RWPE2 (cell line): ENCODE results near the gene RBM47.
A peak's percentile ranks its signal among the peaks of the same experiment; 100 is the strongest.

ENCODE experiments used
- ATAC-seq: fragments of 200-7000 bp; cut with Tn5 transposase; 3 replicates; pipeline ENCODE4 v1.9.1; 2021; ENCODE audit warnings: low read depth
- DNase-seq: peaks from one replicate; pipeline ENCODE4 v3.0.0-alpha.2; 2020; ENCODE audit warnings: low spot score
- H3K27ac ChIP-seq: fragments of 450-650 bp; 2 replicates; pipeline ENCODE4 v1.5.1; 2017; ENCODE audit warnings: mild to moderate bottlenecking; ENCODE audit not compliant: poor library complexity, severe bottlenecking
- H3K27me3 ChIP-seq: fragments of 250-450 bp; sonication (Bioruptor Pico); 2 replicates; pipeline ENCODE4 v1.5.1; 2021; ENCODE audit warnings: mild to moderate bottlenecking, moderate library complexity; ENCODE audit not compliant: insufficient read depth, poor library complexity, severe bottlenecking
- H3K36me3 ChIP-seq: fragments of 250-450 bp; sonication (Bioruptor Pico); 2 replicates; pipeline ENCODE4 v1.5.1; 2020; ENCODE audit warnings: low read depth, mild to moderate bottlenecking, moderate library complexity
- H3K4me1 ChIP-seq: fragments of 250-450 bp; sonication (Bioruptor Pico); 2 replicates; pipeline ENCODE4 v1.5.1; 2021; ENCODE audit warnings: mild to moderate bottlenecking, moderate library complexity; ENCODE audit not compliant: insufficient read depth, poor library complexity, severe bottlenecking
- H3K4me3 ChIP-seq: fragments of 250-450 bp; sonication (Bioruptor Pico); 2 replicates; pipeline ENCODE4 v1.5.1; 2021; ENCODE audit warnings: mild to moderate bottlenecking, moderate library complexity; ENCODE audit not compliant: severe bottlenecking
- H3K9me3 ChIP-seq: fragments of 250-450 bp; sonication (Bioruptor Pico); 2 replicates; pipeline ENCODE4 v1.5.1; 2021; ENCODE audit warnings: mild to moderate bottlenecking, moderate library complexity; ENCODE audit not compliant: severe bottlenecking
- CTCF ChIP-seq: fragments of 450-650 bp; IDR thresholded peaks from one replicate; pipeline ENCODE4 v1.5.1; 2017; ENCODE audit warnings: mild to moderate bottlenecking, moderate library complexity; ENCODE audit not compliant: poor library complexity, severe bottlenecking

The RBM47 gene

GRCh38 chr4:40629401-40630334, at the start of gene RBM47:
Gene RBM47, minus strand, starts transcription at chr4:40629864. Its CDS starts 190,971 bp downstream, at chr4:40438893.
- Histone ChIP-seq H3K9me3 (no peaks in the 10 kb centered on the region), H3K4me3 (peak within 1 kb of the TSS; percentile 53), H3K36me3 (no peaks in the 10 kb centered on the region), H3K4me1 (peaks cover 33% of the 10 kb centered on the region), H3K27ac (peak within 1 kb of the TSS; percentile 68), H3K27me3 (no peaks in the 10 kb centered on the region)
- DNase-seq, result peak; percentile 77
- ATAC-seq, result peak; percentile 85
- peak; percentile 15 for TF ChIP-seq CTCF

- H3K27me3 ChIP-seq, result no peaks in the 10 kb centered on the region
- H3K36me3 ChIP-seq, result no peaks in the 10 kb centered on the region
- ATAC-seq (no peak), DNase-seq (no peak)
- H3K4me1 ChIP-seq, result peaks cover 7% of the 10 kb centered on the region
- H3K27ac ChIP-seq, result no peak overlapping the region
- H3K9me3 ChIP-seq, result no peaks in the 10 kb centered on the region
- H3K4me3 ChIP-seq, result no peak overlapping the region
- TF ChIP-seq CTCF, result no peak
These were observed 48.8 kb upstream of the RBM47 start for GRCh38 chr4:40678421-40678820.

GRCh38 chr4:40675166-40675565, 45.5 kb upstream of the RBM47 start:
- ATAC-seq, result no peak
- TF ChIP-seq CTCF, result no peak
- DNase-seq, result no peak

GRCh38 chr4:40672528-40673522, 43.2 kb upstream of the RBM47 start:
- DNase-seq (no peak), ATAC-seq (peak; percentile 98)
- no peaks in the 10 kb centered on the region for H3K9me3 ChIP-seq
- peaks cover 14% of the 10 kb centered on the region for H3K4me1 ChIP-seq
- no peaks in the 10 kb centered on the region for H3K36me3 ChIP-seq
- H3K27ac ChIP-seq, result peak overlapping the region; percentile 66
- H3K4me3 ChIP-seq, result no peak overlapping the region
- H3K27me3 ChIP-seq, result no peaks in the 10 kb centered on the region
- TF ChIP-seq CTCF, result no peak

More at GRCh38 chr4:40675166-40675565, 45.5 kb upstream of the RBM47 start:
- no peak overlapping the region for H3K27ac ChIP-seq
- H3K9me3 ChIP-seq, result no peaks in the 10 kb centered on the region
- peaks cover 18% of the 10 kb centered on the region for H3K4me1 ChIP-seq
- no peak overlapping the region for H3K4me3 ChIP-seq
- H3K36me3 ChIP-seq, result no peaks in the 10 kb centered on the region
- H3K27me3 ChIP-seq, result no peaks in the 10 kb centered on the region
